ENCODE data around the gene RTF1. TPM values are rescaled to one million over a fixed set of nuclear protein-coding genes. Genes with fewer than 3 reads are reported as not detected.

Gene RTF1
- polyA plus RNA-seq, 1 of the 3 experiments (the other 2 are of a cell fraction), result 27.8 TPM

GRCh38 chr15:41490355-41490754, 73.5 kb downstream of the RTF1 start (continued):
- TF ChIP-seq, protein P1, sequence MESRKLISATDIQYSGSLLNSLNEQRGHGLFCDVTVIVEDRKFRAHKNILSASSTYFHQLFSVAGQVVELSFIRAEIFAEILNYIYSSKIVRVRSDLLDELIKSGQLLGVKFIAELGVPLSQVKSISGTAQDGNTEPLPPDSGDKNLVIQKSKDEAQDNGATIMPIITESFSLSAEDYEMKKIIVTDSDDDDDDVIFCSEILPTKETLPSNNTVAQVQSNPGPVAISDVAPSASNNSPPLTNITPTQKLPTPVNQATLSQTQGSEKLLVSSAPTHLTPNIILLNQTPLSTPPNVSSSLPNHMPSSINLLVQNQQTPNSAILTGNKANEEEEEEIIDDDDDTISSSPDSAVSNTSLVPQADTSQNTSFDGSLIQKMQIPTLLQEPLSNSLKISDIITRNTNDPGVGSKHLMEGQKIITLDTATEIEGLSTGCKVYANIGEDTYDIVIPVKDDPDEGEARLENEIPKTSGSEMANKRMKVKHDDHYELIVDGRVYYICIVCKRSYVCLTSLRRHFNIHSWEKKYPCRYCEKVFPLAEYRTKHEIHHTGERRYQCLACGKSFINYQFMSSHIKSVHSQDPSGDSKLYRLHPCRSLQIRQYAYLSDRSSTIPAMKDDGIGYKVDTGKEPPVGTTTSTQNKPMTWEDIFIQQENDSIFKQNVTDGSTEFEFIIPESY (IDR thresholded peaks at IDR 0.05; ENCODE audit: borderline replicate concordance, low read depth), result no peak
- TF ChIP-seq MXI1 (IDR thresholded peaks at IDR 0.05; ENCODE audit: low read depth, low read length) (no peak), TCF12 (IDR thresholded peaks at IDR 0.05) (peak; percentile 95), POLR2AphosphoS5 (IDR thresholded peaks at IDR 0.05; ENCODE audit: low read depth, low read length) (peak; percentile 45; the same call in 1 of the 2 replicates), NFIC (IDR thresholded peaks at IDR 0.05; ENCODE audit: borderline replicate concordance) (no peak; the same call in 1 of the 2 replicates)

GRCh38 chr15:41491889-41492288, 75.0 kb downstream of the RTF1 start:
- H3K9ac ChIP-seq, result no peak overlapping the region
- no peak overlapping the region for H2AFZ ChIP-seq (ENCODE audit: low read depth)
- H3K4me3 ChIP-seq (ENCODE audit: low read depth in 2 of 2, low read length in 1 of 2), result no peak overlapping the region
- TF ChIP-seq NFIC (IDR thresholded peaks at IDR 0.05; ENCODE audit: borderline replicate concordance) (no peak), POLR2AphosphoS5 (IDR thresholded peaks at IDR 0.05; ENCODE audit: low read depth, low read length) (no peak), FOXM1 (IDR thresholded peaks at IDR 0.05; ENCODE audit: low read depth) (no peak), MXI1 (IDR thresholded peaks at IDR 0.05; ENCODE audit: low read depth, low read length) (no peak), JUND (IDR thresholded peaks at IDR 0.05) (no peak), TAF1 (IDR thresholded peaks at IDR 0.05; ENCODE audit: borderline replicate concordance, low read depth, low read length) (no peak), SIN3A (IDR thresholded peaks at IDR 0.05; ENCODE audit: borderline replicate concordance, low read depth, low read length) (no peak), ELF1 (IDR thresholded peaks at IDR 0.05) (no peak), USF2 (IDR thresholded peaks at IDR 0.05; ENCODE audit: borderline replicate concordance, low read depth, low read length) (no peak), EP300 (IDR thresholded peaks at IDR 0.05; ENCODE audit: borderline replicate concordance in 1 of 2, low read depth in 1 of 2, low read length in 1 of 2) (no peak), TCF12 (IDR thresholded peaks at IDR 0.05) (no peak), SMC3 (IDR thresholded peaks at IDR 0.05; ENCODE audit: low read depth, low read length) (no peak), CHD2 (IDR thresholded peaks at IDR 0.05; ENCODE audit: low read length, partially characterized antibody) (no peak)
- TF ChIP-seq, protein P2, sequence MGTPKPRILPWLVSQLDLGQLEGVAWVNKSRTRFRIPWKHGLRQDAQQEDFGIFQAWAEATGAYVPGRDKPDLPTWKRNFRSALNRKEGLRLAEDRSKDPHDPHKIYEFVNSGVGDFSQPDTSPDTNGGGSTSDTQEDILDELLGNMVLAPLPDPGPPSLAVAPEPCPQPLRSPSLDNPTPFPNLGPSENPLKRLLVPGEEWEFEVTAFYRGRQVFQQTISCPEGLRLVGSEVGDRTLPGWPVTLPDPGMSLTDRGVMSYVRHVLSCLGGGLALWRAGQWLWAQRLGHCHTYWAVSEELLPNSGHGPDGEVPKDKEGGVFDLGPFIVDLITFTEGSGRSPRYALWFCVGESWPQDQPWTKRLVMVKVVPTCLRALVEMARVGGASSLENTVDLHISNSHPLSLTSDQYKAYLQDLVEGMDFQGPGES (IDR thresholded peaks at IDR 0.05; ENCODE audit: low read depth, low read length), result no peak
- TF ChIP-seq, protein P1 (IDR thresholded peaks at IDR 0.05; ENCODE audit: borderline replicate concordance, low read depth), result no peak
- peaks cover 4% of the 10 kb centered on the region for H3F3A ChIP-seq (replicated peaks; ENCODE audit: insufficient read depth)
- ChIA-PET POLR2A (no interaction called here), CTCF (interaction anchor here (1.8 kb wide), 1 partner anchor 26 kb away, joined by 7 read pairs; no protein-coding TSS in a partner anchor)
- no peaks in the 10 kb centered on the region for H3K9me2 ChIP-seq
- H3K36me3 ChIP-seq (replicated peaks in 1 of 2; ENCODE audit: control insufficient read depth in 1 of 2, insufficient read depth in 2 of 2, low read length in 1 of 2), result no peaks in the 10 kb centered on the region
- DNase-seq, result no peak
- H3K4me1 ChIP-seq (ENCODE audit: control insufficient read depth in 1 of 2, insufficient read depth in 2 of 2, low read depth in 1 of 2, low read length in 1 of 2), result peaks cover 6% of the 10 kb centered on the region in 2 experiments; a peak in 3 of 4 replicates
- no peaks in the 10 kb centered on the region for H3K79me2 ChIP-seq (ENCODE audit: insufficient read depth)
- H3K9me3 ChIP-seq, result no peaks in the 10 kb centered on the region
- no peak overlapping the region for H3K4me2 ChIP-seq
- no peaks in the 10 kb centered on the region for H3K27me3 ChIP-seq (ENCODE audit: insufficient read depth)
- H4K20me1 ChIP-seq (ENCODE audit: insufficient read depth), result no peaks in the 10 kb centered on the region
- WGBS (ENCODE audit: low lambda C conversion rate), result 97% methylated on average over 4 of the region's 4 CpGs
- H3K27ac ChIP-seq (ENCODE audit: low read depth in 2 of 2, low read length in 1 of 2), result no peak overlapping the region
